NB4 (cell line): Measurements from ENCODE around the gene ANKFN1.

Experiments used
- CTCF ChIP-seq: IDR thresholded peaks from one replicate; pipeline ENCODE4 v1.5.1; 2012; ENCODE audit warnings: low read depth, low read length
- MYC ChIP-seq: IDR thresholded peaks from 2 replicates; pipeline ENCODE4 v1.6.1; 2011; ENCODE audit warnings: low read depth, low read length
- POLR2A ChIP-seq: IDR thresholded peaks from 2 replicates; pipeline ENCODE4 v1.6.1; 2011; ENCODE audit warnings: mild to moderate bottlenecking; ENCODE audit not compliant: insufficient read length; ENCODE audit errors: extremely low read depth

GRCh38 chr17:56203430-56203829 is 50.2 kb downstream of the ANKFN1 start:
- TF ChIP-seq POLR2A (no peak), CTCF (no peak), MYC (no peak)
